ENCODE data around the gene BECN2.

Gene BECN2, protein sequence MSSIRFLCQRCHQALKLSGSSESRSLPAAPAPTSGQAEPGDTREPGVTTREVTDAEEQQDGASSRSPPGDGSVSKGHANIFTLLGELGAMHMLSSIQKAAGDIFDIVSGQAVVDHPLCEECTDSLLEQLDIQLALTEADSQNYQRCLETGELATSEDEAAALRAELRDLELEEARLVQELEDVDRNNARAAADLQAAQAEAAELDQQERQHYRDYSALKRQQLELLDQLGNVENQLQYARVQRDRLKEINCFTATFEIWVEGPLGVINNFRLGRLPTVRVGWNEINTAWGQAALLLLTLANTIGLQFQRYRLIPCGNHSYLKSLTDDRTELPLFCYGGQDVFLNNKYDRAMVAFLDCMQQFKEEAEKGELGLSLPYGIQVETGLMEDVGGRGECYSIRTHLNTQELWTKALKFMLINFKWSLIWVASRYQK

DNA sequence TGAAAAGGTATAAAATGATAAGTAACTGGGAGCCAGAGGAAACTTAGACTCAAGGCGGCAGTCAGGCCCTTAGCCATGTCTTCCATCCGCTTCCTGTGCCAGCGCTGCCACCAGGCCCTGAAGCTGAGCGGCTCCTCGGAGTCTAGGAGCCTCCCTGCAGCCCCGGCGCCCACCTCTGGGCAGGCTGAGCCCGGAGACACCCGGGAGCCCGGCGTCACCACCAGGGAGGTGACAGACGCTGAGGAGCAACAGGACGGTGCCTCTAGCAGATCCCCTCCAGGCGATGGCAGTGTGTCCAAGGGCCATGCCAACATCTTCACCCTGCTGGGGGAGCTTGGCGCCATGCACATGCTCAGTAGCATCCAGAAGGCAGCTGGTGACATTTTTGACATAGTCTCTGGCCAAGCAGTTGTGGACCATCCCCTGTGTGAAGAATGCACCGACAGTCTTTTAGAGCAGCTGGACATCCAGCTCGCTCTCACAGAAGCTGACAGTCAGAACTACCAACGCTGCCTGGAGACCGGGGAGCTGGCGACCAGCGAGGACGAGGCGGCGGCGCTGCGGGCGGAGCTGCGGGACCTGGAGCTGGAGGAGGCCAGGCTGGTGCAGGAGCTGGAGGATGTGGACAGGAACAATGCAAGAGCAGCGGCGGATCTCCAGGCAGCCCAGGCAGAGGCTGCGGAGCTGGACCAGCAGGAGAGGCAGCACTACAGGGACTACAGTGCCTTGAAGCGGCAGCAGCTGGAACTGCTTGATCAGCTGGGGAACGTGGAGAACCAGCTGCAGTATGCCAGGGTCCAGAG lies at the start of gene BECN2:
Gene BECN2, plus strand, starts transcription at position 76 of the 803 bp plus-strand sequence. Its CDS starts 0 bp downstream, at position 76.
- no peak for DNase-seq

DNA sequence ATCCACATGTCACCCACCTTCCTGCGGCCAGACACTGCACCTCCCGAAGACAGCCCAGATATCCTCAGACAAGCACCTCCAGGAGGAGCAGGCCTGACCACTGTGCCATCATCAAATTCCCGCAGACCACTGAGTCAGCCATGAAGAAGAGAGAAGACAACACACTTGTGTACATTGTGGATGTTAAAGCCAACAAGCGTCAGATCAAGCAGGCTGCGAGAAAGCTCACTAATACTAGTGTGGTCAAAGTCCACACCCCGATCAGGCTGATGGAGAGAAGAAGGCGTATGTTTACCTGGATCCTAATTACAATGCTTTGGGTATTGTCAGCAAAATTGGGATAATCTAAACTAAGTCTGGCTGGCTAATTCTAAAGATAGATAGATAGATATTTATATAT lies 41.4 kb upstream of the BECN2 start:
- DNase-seq = no peak

DNA sequence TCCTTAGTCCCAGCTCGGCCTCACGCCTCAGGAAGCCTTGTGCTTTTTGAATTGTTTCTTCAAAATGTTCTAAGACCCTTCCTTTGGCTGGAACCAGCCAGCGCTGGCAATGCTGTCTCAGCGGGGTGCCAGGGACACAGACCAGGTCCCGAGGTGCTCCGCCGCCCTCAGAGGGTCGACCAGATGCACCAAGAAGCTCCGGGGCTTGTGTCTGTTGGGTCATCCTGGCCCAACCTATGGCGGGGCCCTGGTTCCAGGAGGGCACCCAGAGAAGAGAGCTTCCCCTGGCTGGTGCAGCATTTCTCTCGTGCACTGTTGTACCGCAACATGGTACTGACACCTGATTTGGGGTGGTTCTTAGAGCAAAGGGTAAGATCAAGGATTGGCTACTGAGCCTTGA lies 40.1 kb upstream of the BECN2 start:
- DNase-seq = no peak

DNA sequence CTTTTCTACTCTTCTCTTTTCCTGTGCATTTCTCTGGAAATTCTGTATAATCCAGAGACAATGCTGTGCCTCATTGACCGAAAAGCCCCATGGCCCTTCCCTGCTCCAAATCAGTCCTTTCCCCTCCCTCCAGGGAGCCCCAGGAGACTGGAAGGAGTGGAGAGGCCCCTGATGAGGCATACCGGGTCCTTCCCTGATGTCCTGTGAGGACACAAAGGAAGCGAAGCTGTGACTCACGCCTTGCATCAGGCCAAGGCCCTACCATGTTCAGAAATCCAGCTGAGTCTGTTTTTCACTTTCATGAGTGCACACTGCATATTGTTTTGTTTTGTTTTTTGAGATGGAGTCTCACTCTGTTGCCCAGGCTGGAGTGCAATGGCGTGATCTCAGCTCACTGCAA lies 38.7 kb upstream of the BECN2 start:
- DNase-seq = no peak

DNA sequence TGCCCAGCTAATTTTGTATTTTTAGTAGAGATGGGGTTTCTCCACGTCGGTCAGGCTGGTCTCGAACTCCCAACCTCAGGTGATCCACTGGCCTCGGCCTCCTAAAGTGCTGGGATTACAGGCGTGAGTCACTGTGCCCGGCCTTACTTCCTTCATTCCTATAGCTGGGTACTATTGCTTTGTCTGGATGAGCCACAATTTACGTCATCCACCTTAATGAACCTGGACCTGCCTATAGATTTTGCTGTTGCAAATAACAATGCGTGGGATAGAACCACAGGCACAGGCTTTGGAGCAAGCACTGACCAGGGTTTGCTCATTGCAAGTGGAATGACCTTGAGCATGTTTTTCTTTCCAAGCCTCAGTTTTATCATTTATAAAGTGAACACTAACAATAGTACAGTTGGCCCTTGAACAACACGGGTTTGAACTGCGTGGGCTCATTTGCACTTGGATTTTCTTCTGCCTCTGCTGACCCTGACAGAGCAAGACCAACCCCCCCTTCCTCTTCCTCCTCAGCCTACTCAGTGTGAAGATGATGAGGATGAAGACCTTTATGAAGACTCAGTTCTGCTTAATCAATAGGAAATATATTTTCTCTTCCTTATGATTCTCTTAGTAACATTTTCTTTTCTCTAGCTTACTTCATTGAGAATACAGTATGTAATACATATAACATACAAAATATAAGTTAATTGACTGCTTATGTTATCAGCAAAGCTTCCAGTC lies 33.3 kb upstream of the BECN2 start:
- DNase-seq = no peak

DNA sequence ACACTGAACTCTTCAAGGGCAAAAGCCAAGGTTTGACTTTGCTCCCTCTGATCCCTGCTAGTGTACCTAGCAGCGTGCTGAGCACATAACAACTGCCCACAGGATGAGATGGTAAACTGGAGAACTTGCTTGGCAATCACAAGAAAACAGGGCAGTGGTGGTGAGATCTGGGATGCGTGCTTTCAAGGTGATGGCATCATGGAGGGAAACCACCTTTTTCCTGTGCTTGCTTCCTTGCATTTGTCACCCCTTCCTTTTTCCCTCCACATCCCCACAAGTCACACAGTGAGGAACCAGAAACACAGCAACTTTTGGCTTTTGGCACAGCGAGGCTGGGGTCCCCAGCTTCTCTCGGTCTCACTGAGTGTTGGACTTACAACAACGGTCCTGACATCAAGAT lies 31.4 kb upstream of the BECN2 start:
- no peak for DNase-seq

DNA sequence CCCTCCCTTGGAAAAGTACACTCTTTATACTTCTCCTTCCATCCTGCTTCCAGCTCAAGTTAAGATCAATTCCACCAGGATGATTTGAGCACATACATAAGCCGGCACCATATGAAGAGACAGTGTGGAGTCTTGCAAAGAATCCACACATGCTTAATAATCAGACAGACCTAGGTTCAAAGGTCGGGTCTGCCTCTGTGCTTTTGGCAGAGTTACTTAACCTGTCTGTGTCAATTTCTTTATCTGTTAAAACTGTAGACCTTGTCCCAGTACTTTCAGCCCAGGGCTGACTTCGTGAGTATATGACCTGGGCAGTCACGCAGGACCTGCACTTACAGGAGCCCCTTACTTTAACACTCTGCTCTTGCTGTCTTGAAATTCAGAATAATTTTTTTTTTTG lies 30.2 kb upstream of the BECN2 start:
- no peak for DNase-seq

DNA sequence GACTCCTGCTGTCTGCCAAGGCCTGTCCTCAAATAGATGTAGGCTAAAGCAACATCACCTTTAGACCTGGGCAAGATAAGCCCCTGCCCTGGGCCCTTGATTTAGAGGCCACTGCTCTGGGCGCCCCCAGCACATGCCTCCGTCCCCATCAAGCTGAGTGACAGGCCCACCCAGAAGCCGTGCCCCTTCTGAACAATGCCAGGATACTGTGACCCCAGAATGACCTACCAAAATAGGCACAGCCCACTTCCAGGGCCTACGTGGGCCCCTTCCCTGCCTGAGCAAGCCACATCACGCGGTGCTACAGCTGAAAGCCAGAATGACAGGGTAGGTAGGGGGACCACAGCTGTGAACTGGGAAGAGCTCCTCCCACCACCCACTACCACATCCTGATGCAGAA lies 24.7 kb upstream of the BECN2 start:
- DNase-seq = no peak

DNA sequence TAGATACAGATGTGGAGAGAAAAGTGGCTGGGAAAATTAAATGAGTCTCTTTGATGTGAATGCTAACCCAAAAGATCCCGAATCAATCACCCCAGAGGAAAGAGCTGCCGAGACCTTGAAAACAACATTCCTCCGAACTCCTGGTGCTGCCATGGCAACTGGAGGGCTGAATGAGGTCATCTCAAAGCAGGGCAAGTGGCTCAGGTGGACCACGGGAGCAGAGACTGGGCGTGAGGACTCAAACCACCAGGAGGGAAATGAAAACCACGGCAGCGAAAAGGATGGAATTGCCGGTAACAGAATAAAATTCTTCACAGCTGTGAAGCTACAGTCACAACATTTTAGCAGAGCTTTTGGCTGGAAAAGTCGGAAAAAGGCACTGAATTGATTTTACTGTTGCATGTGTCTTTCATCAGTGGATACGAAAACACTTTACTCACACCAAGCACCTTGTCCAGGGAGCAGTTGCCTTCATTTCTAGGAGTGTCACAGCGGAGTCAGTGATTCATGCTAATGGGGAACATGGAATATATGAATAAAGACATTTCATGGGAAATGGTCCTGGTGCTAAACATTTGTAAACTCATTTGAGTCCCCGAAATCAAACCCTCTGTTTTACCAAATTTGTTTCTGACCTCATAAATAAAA lies 23.2 kb upstream of the BECN2 start:
- DNase-seq = no peak

DNA sequence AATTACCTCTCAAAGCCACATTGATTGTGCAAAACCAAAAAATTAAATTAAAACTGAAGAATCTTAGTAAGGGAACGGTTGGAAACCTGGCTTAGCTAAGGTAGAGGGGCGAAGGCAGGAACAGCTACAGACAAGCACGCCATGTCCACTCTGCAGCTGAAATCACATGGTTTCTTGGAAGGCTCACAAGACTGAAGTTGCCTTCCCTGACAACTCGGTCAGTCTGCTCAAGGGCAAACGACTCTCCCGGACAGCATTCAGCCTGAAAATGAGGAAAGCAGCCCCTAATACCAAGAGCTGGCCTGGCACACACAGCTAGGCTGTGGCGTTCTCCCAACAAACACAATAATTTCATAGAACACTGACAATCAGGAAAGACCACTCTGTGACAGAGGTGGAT lies 22.7 kb upstream of the BECN2 start:
- no peak for DNase-seq

DNA sequence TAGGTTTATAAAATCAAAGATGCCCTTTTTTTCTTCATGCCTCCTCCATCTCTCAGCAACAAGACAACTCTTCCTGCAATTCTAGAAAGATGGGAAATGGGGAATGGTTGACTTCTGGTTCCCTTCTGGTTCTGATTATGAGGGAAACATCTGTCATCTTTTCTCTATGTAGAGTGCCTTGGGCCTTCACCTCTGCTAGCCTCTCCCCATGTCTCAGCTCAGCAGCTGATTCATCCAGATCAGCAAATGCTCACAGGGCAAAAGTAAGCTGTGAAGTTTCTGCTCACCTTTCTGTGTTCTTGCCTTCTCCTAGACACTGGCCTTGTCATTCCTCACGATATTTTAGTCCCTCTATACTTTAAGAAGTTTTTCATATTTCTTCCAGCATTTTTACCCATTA lies 17.8 kb upstream of the BECN2 start:
- DNase-seq = no peak

DNA sequence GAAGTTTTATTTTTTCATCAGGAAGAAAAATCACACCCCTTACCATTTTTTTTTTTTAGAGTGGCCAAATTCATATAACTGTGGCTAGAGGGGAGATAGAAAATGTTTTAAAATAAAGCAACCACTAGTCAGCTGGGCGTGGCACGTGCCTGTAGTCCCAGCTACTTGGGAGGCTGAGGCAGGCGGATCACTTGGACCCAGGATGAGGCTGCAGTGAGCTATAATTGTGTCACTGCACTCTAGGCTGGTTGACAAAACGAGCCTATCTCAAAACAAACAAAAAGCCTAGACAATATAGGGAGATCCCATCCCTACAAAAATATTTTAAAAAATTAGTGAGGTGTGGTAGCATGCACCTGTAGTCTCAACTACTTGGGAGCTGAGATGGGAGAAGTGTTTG lies 14.8 kb upstream of the BECN2 start:
- DNase-seq = no peak

DNA sequence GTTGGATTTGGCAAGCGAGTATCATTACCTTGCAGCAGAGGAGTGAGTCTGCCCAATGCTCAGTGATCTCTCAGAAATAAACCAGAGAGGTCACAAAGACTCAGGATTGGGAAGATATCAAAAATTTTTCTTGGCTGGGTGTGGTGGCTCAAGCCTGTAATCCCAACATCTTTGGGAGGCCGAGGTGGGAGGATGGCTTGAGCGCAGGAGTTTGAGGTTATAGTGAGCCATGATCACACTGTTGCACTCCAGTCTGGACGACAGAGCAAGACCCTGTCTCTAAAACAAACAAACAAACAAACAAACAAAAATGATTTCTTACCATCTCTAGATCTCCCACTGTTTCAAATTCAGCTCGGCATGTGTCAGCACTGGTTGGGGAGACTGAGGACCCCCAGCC lies 13.3 kb upstream of the BECN2 start:
- DNase-seq = no peak

DNA sequence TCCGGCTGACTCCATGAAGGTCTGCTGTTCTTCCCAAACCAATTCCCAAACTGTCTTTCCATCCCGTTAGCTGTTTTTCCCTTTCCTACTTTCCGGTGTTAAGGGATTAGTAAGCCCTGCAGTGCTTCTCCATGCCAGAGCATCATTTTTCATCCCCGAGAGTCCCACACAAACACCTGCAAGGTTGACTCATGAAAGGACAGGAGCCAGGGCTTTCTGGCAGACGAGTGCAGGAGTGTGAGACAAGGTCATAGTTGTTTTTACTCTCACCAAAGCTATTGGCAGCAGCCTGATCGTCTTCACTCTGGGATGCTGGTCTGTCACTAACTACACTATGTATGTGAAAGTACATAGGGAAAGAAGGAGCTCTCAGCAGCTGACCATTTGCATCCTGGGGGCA lies 10.2 kb upstream of the BECN2 start:
- no peak for DNase-seq

DNA sequence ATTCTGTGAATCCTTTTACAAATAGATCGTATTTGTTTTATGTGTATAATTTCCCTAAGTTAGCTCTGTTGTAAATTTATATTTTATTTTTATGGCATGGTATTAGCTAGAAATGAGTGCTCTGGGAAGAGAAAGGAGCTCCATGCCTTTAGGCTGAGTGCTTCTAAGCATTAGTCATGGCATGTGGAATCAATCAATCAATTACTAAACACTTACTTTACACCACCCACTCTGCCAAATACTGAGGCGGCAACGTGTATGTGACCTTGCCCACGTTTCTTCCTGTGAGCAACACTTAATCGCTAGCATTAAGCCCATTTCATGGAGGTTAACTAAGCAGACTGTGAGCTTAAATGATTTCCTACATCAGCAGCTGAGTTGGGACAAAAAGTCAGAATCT lies 7.2 kb upstream of the BECN2 start:
- DNase-seq = no peak

DNA sequence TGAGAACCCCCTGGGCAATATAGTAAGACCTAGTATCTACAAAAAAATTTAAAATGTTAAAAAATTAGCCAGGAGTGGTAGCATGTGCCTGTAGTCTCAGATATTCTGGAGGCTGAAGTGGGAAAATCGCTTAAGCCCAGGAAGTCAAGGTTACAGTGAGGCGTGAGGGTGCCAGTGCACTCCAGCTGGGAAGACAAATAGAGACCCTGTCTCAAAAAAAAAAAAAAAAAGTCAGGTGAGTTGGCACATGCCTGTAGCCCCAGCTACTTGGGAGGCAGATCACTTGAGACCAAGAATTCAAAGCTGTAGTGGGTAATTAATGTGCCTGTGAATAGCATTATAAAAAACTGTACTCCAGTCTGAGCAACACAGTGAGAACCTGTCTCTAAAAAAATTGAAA lies 4.6 kb downstream of the BECN2 start:
- no peak for DNase-seq

DNA sequence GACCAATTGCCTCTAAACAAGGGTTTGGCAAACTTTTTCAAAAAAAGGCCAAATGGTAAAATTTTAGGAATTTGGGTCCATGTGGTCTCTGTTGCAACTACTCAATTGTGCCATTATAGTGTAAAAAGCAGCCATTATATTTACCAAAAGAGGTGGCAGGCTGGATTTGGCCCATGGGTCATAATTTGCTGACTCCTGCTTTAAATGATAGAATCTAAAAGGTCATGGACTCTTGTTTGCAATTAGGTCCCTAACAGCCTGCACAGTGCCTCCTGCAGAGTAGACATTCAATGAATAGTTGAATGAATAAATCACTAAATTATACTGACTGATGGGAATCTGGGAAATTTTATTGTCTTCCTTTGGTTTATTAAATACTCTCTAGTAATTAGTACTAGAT lies 6.2 kb downstream of the BECN2 start:
- DNase-seq = no peak

DNA sequence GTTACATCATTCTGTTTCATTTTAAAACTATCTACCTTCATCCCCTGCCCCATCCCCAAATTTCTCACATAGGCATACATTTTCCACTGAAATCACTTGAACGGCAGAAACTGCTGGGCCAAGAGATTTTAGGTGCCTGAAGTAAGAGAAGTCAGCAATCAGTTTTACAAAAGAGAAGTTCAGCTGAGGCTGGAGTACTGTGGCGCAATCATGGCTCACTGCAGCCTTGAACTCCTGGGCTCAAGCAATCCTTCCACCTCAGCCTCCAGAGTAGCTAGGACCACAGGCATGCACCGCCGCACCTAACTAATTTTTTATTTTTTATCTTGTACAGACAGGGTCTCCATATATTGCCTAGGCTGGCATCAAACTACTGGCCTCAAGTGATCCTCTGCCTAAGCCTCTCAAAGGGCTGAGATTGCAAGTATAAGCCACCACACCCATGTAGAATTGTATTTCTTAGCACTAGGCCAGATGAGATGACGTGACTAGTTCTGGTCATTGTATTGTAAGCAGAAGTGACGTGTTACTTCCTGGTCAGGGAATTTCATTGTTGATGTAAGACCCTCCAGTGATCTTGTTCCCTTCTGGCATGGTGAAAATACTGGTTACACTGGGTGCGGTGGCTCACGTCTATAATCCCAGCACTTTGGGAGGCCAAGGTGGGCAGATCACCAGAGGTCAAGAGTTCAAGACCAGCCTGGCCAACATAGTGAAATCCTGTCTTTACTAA lies 7.1 kb downstream of the BECN2 start:
- no peak for DNase-seq

DNA sequence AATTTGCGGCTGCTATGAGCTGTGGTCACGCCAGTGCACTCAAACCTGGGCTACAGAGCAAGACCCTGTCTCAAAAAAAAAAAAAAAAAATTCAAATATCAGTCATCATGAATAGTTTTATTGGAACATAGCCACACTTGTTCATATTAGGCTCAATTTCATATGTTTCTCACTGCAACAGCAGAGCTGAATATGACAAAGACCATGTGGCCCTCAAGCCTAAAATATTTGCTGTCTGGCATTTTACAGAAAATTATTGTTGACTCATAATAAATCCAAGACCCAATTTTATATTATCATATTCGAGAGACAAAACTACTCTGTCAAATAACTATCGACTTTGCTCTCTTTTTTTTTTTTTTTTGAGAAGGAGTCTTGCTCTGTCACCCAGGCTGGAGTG lies 11.0 kb downstream of the BECN2 start:
- DNase-seq = no peak

DNA sequence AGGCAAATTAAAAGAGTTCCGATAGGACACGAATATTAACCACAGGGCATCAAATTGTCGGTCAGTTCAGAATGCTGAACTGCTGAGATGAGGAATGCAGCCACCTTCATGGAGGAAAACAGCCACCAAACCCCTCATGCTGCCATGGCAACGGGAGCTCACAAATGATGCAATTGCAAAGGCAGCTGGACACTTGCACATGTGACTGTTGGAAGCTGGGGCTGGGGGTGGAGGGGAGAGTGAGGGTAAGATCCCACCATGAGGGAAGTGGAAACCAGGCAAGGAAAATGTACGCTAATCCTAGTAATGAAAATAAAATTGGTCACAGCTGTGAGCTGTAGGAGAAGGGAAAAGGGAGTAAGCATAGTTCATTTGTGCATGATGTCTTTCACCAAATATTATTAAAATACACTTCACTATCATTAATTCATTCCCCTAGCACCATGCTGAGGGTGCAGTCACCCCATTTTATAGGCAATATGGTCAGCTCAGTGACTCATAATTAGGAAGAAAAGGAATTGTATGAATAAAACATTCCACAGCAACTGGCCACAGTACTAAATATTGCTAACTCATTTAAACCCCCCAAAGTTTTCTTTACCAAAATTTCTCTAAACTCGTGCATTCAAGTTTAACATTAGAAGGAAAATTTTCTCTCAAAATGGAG lies 15.3 kb downstream of the BECN2 start:
- no peak for DNase-seq

DNA sequence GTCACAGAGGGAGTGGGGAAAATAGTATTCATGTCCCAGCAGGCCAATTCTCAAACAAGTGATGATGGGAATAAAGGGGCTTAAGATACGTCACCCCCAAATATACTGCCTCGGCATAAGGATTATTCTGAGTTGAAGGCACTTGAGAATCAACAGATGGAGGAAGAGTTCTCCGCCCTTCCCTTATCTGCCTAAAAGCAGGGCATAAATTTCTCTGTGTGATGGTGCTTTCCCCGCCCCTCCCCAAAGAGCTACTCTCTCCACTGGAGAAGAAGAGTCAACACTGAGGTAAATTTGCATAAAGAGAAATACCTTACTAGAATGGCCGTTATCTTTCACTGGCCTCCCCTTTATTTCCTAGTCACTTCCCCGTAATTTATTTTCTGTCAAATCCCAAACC lies 18.7 kb downstream of the BECN2 start:
- DNase-seq = no peak

DNA sequence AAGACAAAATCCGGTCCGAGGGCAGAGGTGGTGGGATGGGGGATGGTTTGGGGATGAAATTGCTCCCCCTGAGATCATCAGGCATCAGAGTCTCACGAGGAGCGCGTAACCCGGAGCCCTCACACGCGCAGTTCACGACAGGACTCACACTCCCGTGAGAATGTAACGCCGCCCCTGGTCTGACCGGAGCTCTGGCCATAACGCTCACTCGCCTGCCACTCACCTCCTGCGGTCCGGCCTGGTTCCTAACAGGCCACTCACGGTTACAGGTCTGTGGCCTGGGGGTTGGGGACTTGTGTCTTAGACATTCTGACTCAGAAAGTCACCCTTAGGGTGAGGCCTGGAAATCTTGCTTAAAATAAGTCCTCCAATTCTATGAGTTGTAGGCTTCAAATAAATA lies 21.5 kb downstream of the BECN2 start:
- no peak for DNase-seq
